ENCODE measurements around the gene FAM181A. TPM values are rescaled to one million over a fixed set of nuclear protein-coding genes. Genes with fewer than 3 reads are reported as not detected.

The FAM181A gene
- total and polyA plus RNA-seq, 2 experiments from 2014 or later: not detected

DNA sequence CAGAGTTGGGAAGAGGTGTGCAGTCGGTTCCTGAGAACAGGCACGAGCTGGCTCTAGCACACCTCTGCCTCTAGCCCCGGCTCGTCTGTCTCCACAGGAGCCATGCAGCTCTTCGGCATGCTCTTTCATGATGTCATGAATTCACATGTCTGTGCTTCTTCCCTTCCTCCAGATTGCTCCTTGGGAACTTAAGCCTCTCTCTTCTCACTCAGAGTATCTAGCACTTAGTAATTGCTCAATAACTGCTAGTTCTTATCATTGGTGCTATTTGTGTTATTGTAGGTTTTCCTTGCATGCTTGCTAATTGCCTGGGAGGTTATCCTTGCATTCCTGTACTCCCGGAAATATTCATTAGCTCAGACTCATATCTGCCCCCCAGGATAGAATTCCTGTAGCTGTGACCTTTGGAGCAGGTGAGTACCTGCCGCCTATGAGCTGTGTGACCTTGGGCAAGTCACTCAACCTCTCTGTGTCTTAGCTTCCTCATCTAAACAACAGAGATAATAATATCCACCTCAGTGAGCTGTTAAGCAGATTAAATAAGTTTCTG is 19.5 kb downstream of the FAM181A start:
- Mint-ChIP-seq H3K4me1 (peaks cover 7% of the 10 kb centered on the region), H3K9me3 (no peaks in the 10 kb centered on the region), H3K27ac (no peak overlapping the region), H3K36me3 (ENCODE audit: low read depth) (no peaks in the 10 kb centered on the region), H3K4me3 (no peak overlapping the region), H3K27me3 (ENCODE audit: insufficient read depth, low read depth, poor library complexity) (peaks cover 15% of the 10 kb centered on the region)
- ATAC-seq: no peak
- H3K36me3 ChIP-seq (ENCODE audit: insufficient read depth): no peaks in the 10 kb centered on the region
- H3K27me3 ChIP-seq (ENCODE audit: insufficient read depth): no peaks in the 10 kb centered on the region
- TF ChIP-seq, protein P1, sequence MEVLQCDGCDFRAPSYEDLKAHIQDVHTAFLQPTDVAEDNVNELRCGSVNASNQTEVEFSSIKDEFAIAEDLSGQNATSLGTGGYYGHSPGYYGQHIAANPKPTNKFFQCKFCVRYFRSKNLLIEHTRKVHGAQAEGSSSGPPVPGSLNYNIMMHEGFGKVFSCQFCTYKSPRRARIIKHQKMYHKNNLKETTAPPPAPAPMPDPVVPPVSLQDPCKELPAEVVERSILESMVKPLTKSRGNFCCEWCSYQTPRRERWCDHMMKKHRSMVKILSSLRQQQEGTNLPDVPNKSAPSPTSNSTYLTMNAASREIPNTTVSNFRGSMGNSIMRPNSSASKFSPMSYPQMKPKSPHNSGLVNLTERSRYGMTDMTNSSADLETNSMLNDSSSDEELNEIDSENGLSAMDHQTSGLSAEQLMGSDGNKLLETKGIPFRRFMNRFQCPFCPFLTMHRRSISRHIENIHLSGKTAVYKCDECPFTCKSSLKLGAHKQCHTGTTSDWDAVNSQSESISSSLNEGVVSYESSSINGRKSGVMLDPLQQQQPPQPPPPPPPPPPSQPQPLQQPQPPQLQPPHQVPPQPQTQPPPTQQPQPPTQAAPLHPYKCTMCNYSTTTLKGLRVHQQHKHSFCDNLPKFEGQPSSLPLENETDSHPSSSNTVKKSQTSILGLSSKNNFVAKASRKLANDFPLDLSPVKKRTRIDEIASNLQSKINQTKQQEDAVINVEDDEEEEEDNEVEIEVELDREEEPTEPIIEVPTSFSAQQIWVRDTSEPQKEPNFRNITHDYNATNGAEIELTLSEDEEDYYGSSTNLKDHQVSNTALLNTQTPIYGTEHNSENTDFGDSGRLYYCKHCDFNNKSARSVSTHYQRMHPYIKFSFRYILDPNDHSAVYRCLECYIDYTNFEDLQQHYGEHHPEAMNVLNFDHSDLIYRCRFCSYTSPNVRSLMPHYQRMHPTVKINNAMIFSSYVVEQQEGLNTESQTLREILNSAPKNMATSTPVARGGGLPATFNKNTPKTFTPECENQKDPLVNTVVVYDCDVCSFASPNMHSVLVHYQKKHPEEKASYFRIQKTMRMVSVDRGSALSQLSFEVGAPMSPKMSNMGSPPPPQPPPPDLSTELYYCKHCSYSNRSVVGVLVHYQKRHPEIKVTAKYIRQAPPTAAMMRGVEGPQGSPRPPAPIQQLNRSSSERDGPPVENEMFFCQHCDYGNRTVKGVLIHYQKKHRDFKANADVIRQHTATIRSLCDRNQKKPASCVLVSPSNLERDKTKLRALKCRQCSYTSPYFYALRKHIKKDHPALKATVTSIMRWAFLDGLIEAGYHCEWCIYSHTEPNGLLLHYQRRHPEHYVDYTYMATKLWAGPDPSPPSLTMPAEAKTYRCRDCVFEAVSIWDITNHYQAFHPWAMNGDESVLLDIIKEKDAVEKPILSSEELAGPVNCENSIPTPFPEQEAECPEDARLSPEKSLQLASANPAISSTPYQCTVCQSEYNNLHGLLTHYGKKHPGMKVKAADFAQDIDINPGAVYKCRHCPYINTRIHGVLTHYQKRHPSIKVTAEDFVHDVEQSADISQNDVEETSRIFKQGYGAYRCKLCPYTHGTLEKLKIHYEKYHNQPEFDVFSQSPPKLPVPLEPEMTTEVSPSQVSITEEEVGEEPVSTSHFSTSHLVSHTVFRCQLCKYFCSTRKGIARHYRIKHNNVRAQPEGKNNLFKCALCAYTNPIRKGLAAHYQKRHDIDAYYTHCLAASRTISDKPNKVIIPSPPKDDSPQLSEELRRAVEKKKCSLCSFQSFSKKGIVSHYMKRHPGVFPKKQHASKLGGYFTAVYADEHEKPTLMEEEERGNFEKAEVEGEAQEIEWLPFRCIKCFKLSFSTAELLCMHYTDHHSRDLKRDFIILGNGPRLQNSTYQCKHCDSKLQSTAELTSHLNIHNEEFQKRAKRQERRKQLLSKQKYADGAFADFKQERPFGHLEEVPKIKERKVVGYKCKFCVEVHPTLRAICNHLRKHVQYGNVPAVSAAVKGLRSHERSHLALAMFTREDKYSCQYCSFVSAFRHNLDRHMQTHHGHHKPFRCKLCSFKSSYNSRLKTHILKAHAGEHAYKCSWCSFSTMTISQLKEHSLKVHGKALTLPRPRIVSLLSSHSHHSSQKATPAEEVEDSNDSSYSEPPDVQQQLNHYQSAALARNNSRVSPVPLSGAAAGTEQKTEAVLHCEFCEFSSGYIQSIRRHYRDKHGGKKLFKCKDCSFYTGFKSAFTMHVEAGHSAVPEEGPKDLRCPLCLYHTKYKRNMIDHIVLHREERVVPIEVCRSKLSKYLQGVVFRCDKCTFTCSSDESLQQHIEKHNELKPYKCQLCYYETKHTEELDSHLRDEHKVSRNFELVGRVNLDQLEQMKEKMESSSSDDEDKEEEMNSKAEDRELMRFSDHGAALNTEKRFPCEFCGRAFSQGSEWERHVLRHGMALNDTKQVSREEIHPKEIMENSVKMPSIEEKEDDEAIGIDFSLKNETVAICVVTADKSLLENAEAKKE (CRISPR knock-in tag; IDR thresholded peaks at IDR 0.05): no peak
- TF ChIP-seq POLR2AphosphoS5 (IDR thresholded peaks at IDR 0.05; ENCODE audit: low read depth) (no peak), ZNF114 (CRISPR knock-in tag; IDR thresholded peaks at IDR 0.05) (no peak), CREB1 (CRISPR knock-in tag; IDR thresholded peaks at IDR 0.05; ENCODE audit: low read depth) (no peak), STAT1 (IDR thresholded peaks at IDR 0.05; ENCODE audit: unreplicated experiment) (no peak), ZNF331 (CRISPR knock-in tag; IDR thresholded peaks at IDR 0.05; ENCODE audit: low read depth) (no peak), JUNB (IDR thresholded peaks at IDR 0.05; ENCODE audit: unreplicated experiment) (no peak), EZH2phosphoT487 (IDR thresholded peaks at IDR 0.05; ENCODE audit: unreplicated experiment) (no peak), EZH2 (IDR thresholded peaks at IDR 0.05; ENCODE audit: low read depth, unreplicated experiment) (no peak), NANOG (IDR thresholded peaks at IDR 0.05; ENCODE audit: borderline replicate concordance) (no peak)
- TF ChIP-seq, protein P2, sequence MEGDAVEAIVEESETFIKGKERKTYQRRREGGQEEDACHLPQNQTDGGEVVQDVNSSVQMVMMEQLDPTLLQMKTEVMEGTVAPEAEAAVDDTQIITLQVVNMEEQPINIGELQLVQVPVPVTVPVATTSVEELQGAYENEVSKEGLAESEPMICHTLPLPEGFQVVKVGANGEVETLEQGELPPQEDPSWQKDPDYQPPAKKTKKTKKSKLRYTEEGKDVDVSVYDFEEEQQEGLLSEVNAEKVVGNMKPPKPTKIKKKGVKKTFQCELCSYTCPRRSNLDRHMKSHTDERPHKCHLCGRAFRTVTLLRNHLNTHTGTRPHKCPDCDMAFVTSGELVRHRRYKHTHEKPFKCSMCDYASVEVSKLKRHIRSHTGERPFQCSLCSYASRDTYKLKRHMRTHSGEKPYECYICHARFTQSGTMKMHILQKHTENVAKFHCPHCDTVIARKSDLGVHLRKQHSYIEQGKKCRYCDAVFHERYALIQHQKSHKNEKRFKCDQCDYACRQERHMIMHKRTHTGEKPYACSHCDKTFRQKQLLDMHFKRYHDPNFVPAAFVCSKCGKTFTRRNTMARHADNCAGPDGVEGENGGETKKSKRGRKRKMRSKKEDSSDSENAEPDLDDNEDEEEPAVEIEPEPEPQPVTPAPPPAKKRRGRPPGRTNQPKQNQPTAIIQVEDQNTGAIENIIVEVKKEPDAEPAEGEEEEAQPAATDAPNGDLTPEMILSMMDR (conservative IDR thresholded peaks at IDR 0.05; ENCODE audit: low read depth in 2 of 2): no peak
- TF ChIP-seq, protein P3, sequence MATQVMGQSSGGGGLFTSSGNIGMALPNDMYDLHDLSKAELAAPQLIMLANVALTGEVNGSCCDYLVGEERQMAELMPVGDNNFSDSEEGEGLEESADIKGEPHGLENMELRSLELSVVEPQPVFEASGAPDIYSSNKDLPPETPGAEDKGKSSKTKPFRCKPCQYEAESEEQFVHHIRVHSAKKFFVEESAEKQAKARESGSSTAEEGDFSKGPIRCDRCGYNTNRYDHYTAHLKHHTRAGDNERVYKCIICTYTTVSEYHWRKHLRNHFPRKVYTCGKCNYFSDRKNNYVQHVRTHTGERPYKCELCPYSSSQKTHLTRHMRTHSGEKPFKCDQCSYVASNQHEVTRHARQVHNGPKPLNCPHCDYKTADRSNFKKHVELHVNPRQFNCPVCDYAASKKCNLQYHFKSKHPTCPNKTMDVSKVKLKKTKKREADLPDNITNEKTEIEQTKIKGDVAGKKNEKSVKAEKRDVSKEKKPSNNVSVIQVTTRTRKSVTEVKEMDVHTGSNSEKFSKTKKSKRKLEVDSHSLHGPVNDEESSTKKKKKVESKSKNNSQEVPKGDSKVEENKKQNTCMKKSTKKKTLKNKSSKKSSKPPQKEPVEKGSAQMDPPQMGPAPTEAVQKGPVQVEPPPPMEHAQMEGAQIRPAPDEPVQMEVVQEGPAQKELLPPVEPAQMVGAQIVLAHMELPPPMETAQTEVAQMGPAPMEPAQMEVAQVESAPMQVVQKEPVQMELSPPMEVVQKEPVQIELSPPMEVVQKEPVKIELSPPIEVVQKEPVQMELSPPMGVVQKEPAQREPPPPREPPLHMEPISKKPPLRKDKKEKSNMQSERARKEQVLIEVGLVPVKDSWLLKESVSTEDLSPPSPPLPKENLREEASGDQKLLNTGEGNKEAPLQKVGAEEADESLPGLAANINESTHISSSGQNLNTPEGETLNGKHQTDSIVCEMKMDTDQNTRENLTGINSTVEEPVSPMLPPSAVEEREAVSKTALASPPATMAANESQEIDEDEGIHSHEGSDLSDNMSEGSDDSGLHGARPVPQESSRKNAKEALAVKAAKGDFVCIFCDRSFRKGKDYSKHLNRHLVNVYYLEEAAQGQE (IDR thresholded peaks at IDR 0.05; ENCODE audit: unreplicated experiment): no peak
- TF ChIP-seq, protein P4, sequence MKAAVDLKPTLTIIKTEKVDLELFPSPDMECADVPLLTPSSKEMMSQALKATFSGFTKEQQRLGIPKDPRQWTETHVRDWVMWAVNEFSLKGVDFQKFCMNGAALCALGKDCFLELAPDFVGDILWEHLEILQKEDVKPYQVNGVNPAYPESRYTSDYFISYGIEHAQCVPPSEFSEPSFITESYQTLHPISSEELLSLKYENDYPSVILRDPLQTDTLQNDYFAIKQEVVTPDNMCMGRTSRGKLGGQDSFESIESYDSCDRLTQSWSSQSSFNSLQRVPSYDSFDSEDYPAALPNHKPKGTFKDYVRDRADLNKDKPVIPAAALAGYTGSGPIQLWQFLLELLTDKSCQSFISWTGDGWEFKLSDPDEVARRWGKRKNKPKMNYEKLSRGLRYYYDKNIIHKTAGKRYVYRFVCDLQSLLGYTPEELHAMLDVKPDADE (IDR thresholded peaks at IDR 0.05): no peak
- H3K4me3 ChIP-seq: no peak overlapping the region
- H3K79me2 ChIP-seq (replicated peaks; ENCODE audit: insufficient read depth): no peaks in the 10 kb centered on the region
- H3K4me2 ChIP-seq: no peak overlapping the region
- no peak for DNase-seq (ENCODE audit: low spot score)
- no peaks in the 10 kb centered on the region for H3F3A ChIP-seq (replicated peaks; ENCODE audit: low read depth)
- no peaks in the 10 kb centered on the region for H4K20me1 ChIP-seq (replicated peaks; ENCODE audit: insufficient read depth)
- no peaks in the 10 kb centered on the region for H3K9me2 ChIP-seq (ENCODE audit: insufficient read depth)
- no peaks in the 10 kb centered on the region for H3K4me1 ChIP-seq (ENCODE audit: insufficient read depth)
- H3K27ac ChIP-seq (ENCODE audit: low read depth): no peak overlapping the region
- H2AFZ ChIP-seq: no peak overlapping the region
